GM12878 (cell line): Measurements from ENCODE around the gene MAP4K4. TPM values are rescaled to one million over a fixed set of nuclear protein-coding genes. Genes with fewer than 3 reads are reported as not detected.

ENCODE experiments used
- ATAC-seq: fragments of 200-7000 bp; cut with Tn5 transposase; 3 replicates; pipeline ENCODE4 v1.9.1; 2020; ENCODE audit warnings: mild to moderate bottlenecking, moderate library complexity
- BruUV-seq: library from RNA; stranded (reverse); fragments of 400-500 nt; replicated peaks from 2 replicates; lab custom pipeline; 2021; lab: Mats Ljungman, UMichigan
- CTCF ChIA-PET: fragments of 300-600 bp; sonication (Branson Sonifier 250); formaldehyde crosslinking; extraction: SDS; loops from one replicate; lab custom pipeline; 2021; ENCODE audit warnings: inconsistent platforms; lab: Yijun Ruan, JAX
- POLR2A ChIA-PET: fragments of 350-600 bp; formaldehyde crosslinking; extraction: SDS; loops from one replicate; lab custom pipeline; 2021; ENCODE audit warnings: inconsistent platforms; lab: Charles Lee
- RAD21 ChIA-PET: fragments of 300-600 bp; sonication (Branson Sonifier 250); formaldehyde crosslinking; loops from one replicate; lab custom pipeline; 2023; ENCODE audit warnings: antibody characterized with exemption; ENCODE audit not compliant: unreplicated experiment; lab: Charles Lee
- SMC1A ChIA-PET: fragments of 300-600 bp; sonication (Branson Sonifier 250); formaldehyde crosslinking; loops from one replicate; lab custom pipeline; 2023; ENCODE audit not compliant: unreplicated experiment, uncharacterized antibody; lab: Charles Lee
- DNase-seq: peaks from one replicate; pipeline ENCODE4 v3.0.0-alpha.2; 2011; ENCODE audit warnings: low read depth, low spot score
- FAIRE-seq: peaks from 3 replicates; lab custom pipeline; 2011; peaks lifted over from hg19 to GRCh38; lab: Jason Lieb, UNC
- H2AFZ ChIP-seq: 2 replicates; pipeline ENCODE4 v1.6.0; 2011; ENCODE audit warnings: low read depth, low read length, control low read depth; ENCODE audit not compliant: control insufficient read depth
- H3K27ac ChIP-seq: 2 replicates; pipeline ENCODE4 v1.5.1; 2011; ENCODE audit warnings: control low read depth; ENCODE audit not compliant: control insufficient read depth, insufficient read depth
- H3K27me3 ChIP-seq, 2 experiments: replicated peaks in 1 of 2; 2 replicates each; pipeline versions ENCODE4 v1.6.0 to v1.6.1; 2011; ENCODE audit warnings: low read length in 1 of 2; ENCODE audit not compliant: control insufficient read depth in 2 of 2, insufficient read depth in 2 of 2
- H3K36me3 ChIP-seq, 2 experiments: 2 replicates each; pipeline ENCODE4 v1.5.1; 2011; ENCODE audit warnings: low read length in 1 of 2; ENCODE audit not compliant: control insufficient read depth in 2 of 2, insufficient read depth in 2 of 2
- H3K4me1 ChIP-seq: 2 replicates; pipeline ENCODE4 v1.6.1; 2011; ENCODE audit warnings: mild to moderate bottlenecking, low read length, moderate library complexity, mixed read lengths; ENCODE audit not compliant: control insufficient read depth, insufficient read depth
- H3K4me2 ChIP-seq: 2 replicates; pipeline ENCODE4 v1.6.0; 2011; ENCODE audit warnings: control low read depth; ENCODE audit not compliant: control insufficient read depth, insufficient read depth
- H3K4me3 ChIP-seq: fragments of 200-600 bp; sonication (generic); 2 replicates; pipeline ENCODE4 v1.5.1; 2016
- H3K79me2 ChIP-seq: 2 replicates; pipeline ENCODE4 v1.6.0; 2011; ENCODE audit warnings: low read length; ENCODE audit not compliant: control insufficient read depth, insufficient read depth
- H3K9ac ChIP-seq: 2 replicates; pipeline ENCODE4 v1.8.0; 2011; ENCODE audit warnings: low read length, control low read depth, mixed read lengths; ENCODE audit not compliant: control insufficient read depth, insufficient read depth
- H3K9me3 ChIP-seq: replicated peaks from 3 replicates; pipeline ENCODE4 v1.5.1; 2011; ENCODE audit warnings: mild to moderate bottlenecking, low read length; ENCODE audit not compliant: control insufficient read depth, insufficient read depth
- H4K20me1 ChIP-seq: 2 replicates; pipeline ENCODE4 v1.6.0; 2011; ENCODE audit not compliant: control insufficient read depth, insufficient read depth
- BMI1 ChIP-seq: fragments of 450-650 bp; IDR thresholded peaks from 2 replicates; pipeline ENCODE4 v1.6.1; 2016; ENCODE audit warnings: mild to moderate bottlenecking, moderate library complexity, borderline replicate concordance
- POLR2AphosphoS2 ChIP-seq: IDR thresholded peaks from 2 replicates; pipeline ENCODE4 v1.6.1; 2011; ENCODE audit warnings: low read depth, mild to moderate bottlenecking, low read length, improper control_type of control experiment, moderate library complexity
- SP1 ChIP-seq: IDR thresholded peaks from one replicate; pipeline ENCODE4 v1.6.1; 2011; ENCODE audit warnings: low read depth, low read length
- ZBTB11 ChIP-seq: fragments of 450-650 bp; formaldehyde crosslinking; IDR thresholded peaks from 2 replicates; pipeline ENCODE4 v1.5.0; 2022; ENCODE audit warnings: mild to moderate bottlenecking, missing genetic modification characterization
- in situ Hi-C: fragments of 300-500 bp; cut with MboI; formaldehyde crosslinking; loops from 9 replicates; pipeline ENCODE4 v1.14.3; 2018; ENCODE audit warnings: mixed read lengths
- intact Hi-C: fragments of 100-400 bp; cut with micrococcal nuclease; formaldehyde crosslinking; loops from one replicate; pipeline ENCODE4 v1.14.2; 2022; ENCODE audit not compliant: unreplicated experiment
- polyA plus RNA-seq, 11 experiments: library from polyadenylated mRNA; depleted of rRNA in 4 of 11; unstranded in 6 of 11; stranded (reverse) in 5 of 11; fragments of >200 nt; fragmentation: Nextera tagmentation in 4 of 11; fragmentation: Illumina TruSeq in 1 of 11; extraction: Ambion mirVana in 4 of 11; extraction: Trizol in 1 of 11; gene quantifications; 1 replicate in 1 of 11; 2 replicates in 10 of 11; pipeline versions ENCODE4 v1.2.1 to v1.2.3, GENCODE V29; 2011 to 2016; ENCODE audit warnings: inconsistent platforms in 2 of 11, missing spikeins in 2 of 11, low read depth in 1 of 11
- total RNA-seq, 4 experiments: library from RNA; depleted of rRNA in 3 of 4; stranded (reverse); fragments of >200 nt in 3 of 4; fragmentation: Illumina TruSeq in 1 of 4; extraction: Trizol in 1 of 4; gene quantifications; 2 replicates each; pipeline versions ENCODE4 v1.2.1 to v1.2.3, GENCODE V29; 2013 to 2021

Gene MAP4K4
- total and polyA plus RNA-seq, 10 of the 15 experiments (the other 5 are each of a cell fraction or from before 2014, with no cell fraction given) = 1.9 to 50.4 (median 9.7) TPM

GRCh38 chr2:101808006-101808562 lies 110.6 kb downstream of the MAP4K4 start (continued):
- no peak for TF ChIP-seq ZBTB11 (CRISPR knock-in tag)

GRCh38 chr2:101809698-101810097 lies 112.2 kb downstream of the MAP4K4 start:
- no peaks in the 10 kb centered on the region for H4K20me1 ChIP-seq
- POLR2A ChIA-PET = no interaction called here

More at GRCh38 chr2:101809698-101810097, 112.2 kb downstream of the MAP4K4 start:
- no peaks in the 10 kb centered on the region for H3K9me3 ChIP-seq
- SMC1A ChIA-PET = interaction anchor here (1.2 to 1.3 kb wide), 2 partner anchors 191 to 196 kb away, joined by 3 read pairs; no protein-coding TSS in a partner anchor
- no peaks in the 10 kb centered on the region for H3K79me2 ChIP-seq
- in situ Hi-C loops (no loop called here), intact Hi-C loops (no loop called here)
- no peak overlapping the region for H3K4me3 ChIP-seq
- FAIRE-seq (no peak), DNase-seq (no peak), ATAC-seq (no peak)
- BruUV-seq = no TSS peak
- no peaks in the 10 kb centered on the region for H3K27me3 ChIP-seq
- no peak overlapping the region for H2AFZ ChIP-seq
- RAD21 ChIA-PET = no interaction called here
- no peak overlapping the region for H3K27ac ChIP-seq
- no peaks in the 10 kb centered on the region for H3K36me3 ChIP-seq
- H3K4me2 ChIP-seq = no peak overlapping the region
- no peak overlapping the region for H3K9ac ChIP-seq
- H3K4me1 ChIP-seq = 0 out of 2 replicates have a peak, but pooled peaks cover 2% of the 10 kb centered on the region
- CTCF ChIA-PET = interaction anchor here (0.9 to 1.8 kb wide), 3 partner anchors 10 to 13 kb away, joined by 3 to 5 read pairs (median 3); no protein-coding TSS in a partner anchor
- TF ChIP-seq POLR2AphosphoS2 (no peak), BMI1 (no peak), SP1 (no peak), ZBTB11 (CRISPR knock-in tag) (no peak)
